ENCODE measurements around the gene MRPS5. TPM values are rescaled to one million over a fixed set of nuclear protein-coding genes. Genes with fewer than 3 reads are reported as not detected.

The MRPS5 gene
- total and polyA plus RNA-seq, 2 donors: 71.5 to 161 TPM

GRCh38 chr2:95059656-95060370 lies 61.8 kb downstream of the MRPS5 start:
- H3K9me3 ChIP-seq (ENCODE audit: control insufficient read depth in 2 of 2, insufficient read depth in 1 of 2, low read length in 1 of 2): peaks cover 0 to 4% of the 10 kb centered on the region in 2 donors
- WGBS: 95% methylated on average over 12 of the region's 12 CpGs
- H3K27me3 ChIP-seq (ENCODE audit: control insufficient read depth in 2 of 2, insufficient read depth in 1 of 2, low read length in 1 of 2): no peaks in the 10 kb centered on the region
- H3K4me3 ChIP-seq (ENCODE audit: low read length in 2 of 2): no peak overlapping the region
- DNase-seq (ENCODE audit: low read depth in 6 of 9, low spot score in 9 of 9): no peak
- peaks cover 57 to 87% of the 10 kb centered on the region in 2 donors for H3K4me1 ChIP-seq (ENCODE audit: control insufficient read depth in 2 of 2, insufficient read depth in 2 of 2, low read length in 2 of 2)
- no peaks in the 10 kb centered on the region for H3K36me3 ChIP-seq (ENCODE audit: control insufficient read depth in 2 of 2, insufficient read depth in 2 of 2, low read length in 1 of 2)
- H3K27ac ChIP-seq (ENCODE audit: low read depth in 1 of 2, low read length in 1 of 2): no peak overlapping the region

- 91% methylated on average over 11 of the region's 11 CpGs for WGBS
- H3K4me3 ChIP-seq (ENCODE audit: low read length in 2 of 2): no peak overlapping the region
- no peak for DNase-seq (ENCODE audit: low read depth in 6 of 9, low spot score in 9 of 9)
These were observed 62.5 kb downstream of the MRPS5 start for GRCh38 chr2:95058989-95059641.

GRCh38 chr2:95058466-95058988 lies 63.1 kb downstream of the MRPS5 start:
- peaks cover 0 to 4% of the 10 kb centered on the region in 2 donors for H3K9me3 ChIP-seq (ENCODE audit: control insufficient read depth in 2 of 2, insufficient read depth in 1 of 2, low read length in 1 of 2)
- H3K27me3 ChIP-seq (ENCODE audit: control insufficient read depth in 2 of 2, insufficient read depth in 1 of 2, low read length in 1 of 2): no peaks in the 10 kb centered on the region
- no peak overlapping the region for H3K4me3 ChIP-seq (ENCODE audit: low read length in 2 of 2)
- WGBS: 95% methylated on average over 9 of the region's 9 CpGs
- peaks cover 0 to 9% of the 10 kb centered on the region in 2 donors for H3K36me3 ChIP-seq (ENCODE audit: control insufficient read depth in 2 of 2, insufficient read depth in 2 of 2, low read length in 1 of 2)
- no peak for DNase-seq (ENCODE audit: low read depth in 6 of 9, low spot score in 9 of 9)
- H3K27ac ChIP-seq (ENCODE audit: low read depth in 1 of 2, low read length in 1 of 2): peak overlapping the region in 1 of 2 donors; percentile 65
- peaks cover 68 to 97% of the 10 kb centered on the region in 2 donors for H3K4me1 ChIP-seq (ENCODE audit: control insufficient read depth in 2 of 2, insufficient read depth in 2 of 2, low read length in 2 of 2)

More at GRCh38 chr2:95058989-95059641, 62.5 kb downstream of the MRPS5 start:
- H3K36me3 ChIP-seq (ENCODE audit: control insufficient read depth in 2 of 2, insufficient read depth in 2 of 2, low read length in 1 of 2): peaks cover 0 to 3% of the 10 kb centered on the region in 2 donors
- H3K4me1 ChIP-seq (ENCODE audit: control insufficient read depth in 2 of 2, insufficient read depth in 2 of 2, low read length in 2 of 2): peaks cover 64 to 94% of the 10 kb centered on the region in 2 donors
- H3K27ac ChIP-seq (ENCODE audit: low read depth in 1 of 2, low read length in 1 of 2): no peak overlapping the region
- no peaks in the 10 kb centered on the region for H3K27me3 ChIP-seq (ENCODE audit: control insufficient read depth in 2 of 2, insufficient read depth in 1 of 2, low read length in 1 of 2)
- H3K9me3 ChIP-seq (ENCODE audit: control insufficient read depth in 2 of 2, insufficient read depth in 1 of 2, low read length in 1 of 2): peaks cover 0 to 4% of the 10 kb centered on the region in 2 donors

DNA sequence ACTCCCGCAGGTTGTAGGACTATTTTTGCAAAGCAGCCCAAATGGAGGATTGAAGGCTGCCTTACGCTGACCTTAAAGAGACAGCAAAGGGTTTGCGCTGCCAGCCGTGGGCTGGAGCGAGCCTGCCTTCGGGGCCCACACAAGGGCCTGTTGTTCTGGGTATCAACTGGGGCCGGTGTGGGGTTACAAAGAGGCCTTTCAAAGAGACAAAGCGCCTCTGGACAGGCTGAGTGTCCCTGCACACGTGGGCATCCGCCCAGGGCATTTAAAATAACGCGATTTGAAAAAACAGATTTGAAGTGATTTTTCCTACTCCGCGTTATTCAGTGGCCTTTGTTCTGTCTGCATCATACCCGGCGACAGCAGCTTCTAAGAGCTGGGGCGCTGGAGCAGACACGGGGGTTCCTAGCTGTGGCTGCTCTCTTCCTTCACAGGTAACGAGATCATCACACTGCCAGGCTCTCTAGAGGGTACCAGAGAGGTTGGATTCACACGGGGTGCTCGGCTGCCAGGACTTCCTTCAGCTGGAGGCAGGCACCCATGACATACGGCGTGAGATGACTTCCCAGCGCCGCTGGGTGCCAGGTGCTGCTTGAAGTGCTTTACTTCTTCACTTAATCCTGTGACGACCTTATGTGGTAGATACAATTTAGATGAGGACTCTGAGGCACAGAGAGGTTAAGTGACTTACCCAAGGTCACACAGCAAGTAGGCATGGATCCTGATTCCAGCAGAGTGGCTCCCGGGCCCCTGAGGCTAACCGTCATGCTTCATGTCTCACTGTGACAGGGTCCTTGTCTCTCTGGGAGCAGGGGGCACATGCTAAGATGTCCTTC lies 63.9 kb downstream of the MRPS5 start:
- WGBS: 75% methylated on average over 28 of the region's 28 CpGs
- H3K4me1 ChIP-seq (ENCODE audit: control insufficient read depth in 2 of 2, insufficient read depth in 2 of 2, low read length in 2 of 2): peaks cover 73 to 97% of the 10 kb centered on the region in 2 donors
- H3K4me3 ChIP-seq (ENCODE audit: low read length in 2 of 2): no peak overlapping the region
- peak in 1 of 9 donors; percentile 60 for DNase-seq (ENCODE audit: low read depth in 6 of 9, low spot score in 9 of 9)
- H3K9me3 ChIP-seq (ENCODE audit: control insufficient read depth in 2 of 2, insufficient read depth in 1 of 2, low read length in 1 of 2): peaks cover 0 to 4% of the 10 kb centered on the region in 2 donors
- H3K27ac ChIP-seq (ENCODE audit: low read depth in 1 of 2, low read length in 1 of 2): peak overlapping the region in 1 of 2 donors; percentile 65
- no peaks in the 10 kb centered on the region for H3K27me3 ChIP-seq (ENCODE audit: control insufficient read depth in 2 of 2, insufficient read depth in 1 of 2, low read length in 1 of 2)
- H3K36me3 ChIP-seq (ENCODE audit: control insufficient read depth in 2 of 2, insufficient read depth in 2 of 2, low read length in 1 of 2): peaks cover 0 to 13% of the 10 kb centered on the region in 2 donors

GRCh38 chr2:95056461-95057459 lies 64.8 kb downstream of the MRPS5 start:
- no peak for DNase-seq (ENCODE audit: low read depth in 6 of 9, low spot score in 9 of 9)
- WGBS: 96% methylated on average over 15 of the region's 15 CpGs
- H3K4me3 ChIP-seq (ENCODE audit: low read length in 2 of 2): no peak overlapping the region
- H3K9me3 ChIP-seq (ENCODE audit: control insufficient read depth in 2 of 2, insufficient read depth in 1 of 2, low read length in 1 of 2): peaks cover 0 to 4% of the 10 kb centered on the region in 2 donors
- peak overlapping the region in 1 of 2 donors; percentile 58 for H3K27ac ChIP-seq (ENCODE audit: low read depth in 1 of 2, low read length in 1 of 2)
- peaks cover 74 to 97% of the 10 kb centered on the region in 2 donors for H3K4me1 ChIP-seq (ENCODE audit: control insufficient read depth in 2 of 2, insufficient read depth in 2 of 2, low read length in 2 of 2)
- H3K27me3 ChIP-seq (ENCODE audit: control insufficient read depth in 2 of 2, insufficient read depth in 1 of 2, low read length in 1 of 2): no peaks in the 10 kb centered on the region
- H3K36me3 ChIP-seq (ENCODE audit: control insufficient read depth in 2 of 2, insufficient read depth in 2 of 2, low read length in 1 of 2): peaks cover 8 to 23% of the 10 kb centered on the region in 2 donors

DNA sequence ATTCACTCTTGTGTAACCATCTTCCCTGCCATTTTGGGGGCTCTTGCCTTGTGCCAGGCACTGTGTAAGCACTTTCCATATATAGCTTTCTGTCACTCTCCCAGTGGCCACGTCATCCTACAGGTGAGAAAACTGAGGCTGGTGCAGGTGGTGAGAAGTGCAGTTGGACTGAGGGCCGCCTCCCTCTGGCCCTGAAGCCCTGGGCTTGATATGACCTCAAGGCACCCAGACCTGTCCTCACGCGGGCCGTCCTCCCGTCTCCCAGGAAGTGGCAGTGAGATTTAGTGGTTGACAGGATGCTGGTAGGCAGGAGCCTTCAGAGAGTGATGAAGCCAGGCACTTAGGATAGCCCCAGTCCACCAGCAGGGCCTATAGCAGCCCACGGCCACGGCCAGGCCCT lies 65.6 kb downstream of the MRPS5 start:
- H3K4me1 ChIP-seq (ENCODE audit: control insufficient read depth in 2 of 2, insufficient read depth in 2 of 2, low read length in 2 of 2): peaks cover 73 to 97% of the 10 kb centered on the region in 2 donors
- H3K9me3 ChIP-seq (ENCODE audit: control insufficient read depth in 2 of 2, insufficient read depth in 1 of 2, low read length in 1 of 2): peaks cover 0 to 4% of the 10 kb centered on the region in 2 donors
- no peak for DNase-seq (ENCODE audit: low read depth in 6 of 9, low spot score in 9 of 9)
- peak overlapping the region in 1 of 2 donors; percentile 58 for H3K27ac ChIP-seq (ENCODE audit: low read depth in 1 of 2, low read length in 1 of 2)
- H3K4me3 ChIP-seq (ENCODE audit: low read length in 2 of 2): no peak overlapping the region
- H3K27me3 ChIP-seq (ENCODE audit: control insufficient read depth in 2 of 2, insufficient read depth in 1 of 2, low read length in 1 of 2): no peaks in the 10 kb centered on the region
- H3K36me3 ChIP-seq (ENCODE audit: control insufficient read depth in 2 of 2, insufficient read depth in 2 of 2, low read length in 1 of 2): peaks cover 9 to 29% of the 10 kb centered on the region in 2 donors
- WGBS: 76% methylated on average over 8 of the region's 8 CpGs

DNA sequence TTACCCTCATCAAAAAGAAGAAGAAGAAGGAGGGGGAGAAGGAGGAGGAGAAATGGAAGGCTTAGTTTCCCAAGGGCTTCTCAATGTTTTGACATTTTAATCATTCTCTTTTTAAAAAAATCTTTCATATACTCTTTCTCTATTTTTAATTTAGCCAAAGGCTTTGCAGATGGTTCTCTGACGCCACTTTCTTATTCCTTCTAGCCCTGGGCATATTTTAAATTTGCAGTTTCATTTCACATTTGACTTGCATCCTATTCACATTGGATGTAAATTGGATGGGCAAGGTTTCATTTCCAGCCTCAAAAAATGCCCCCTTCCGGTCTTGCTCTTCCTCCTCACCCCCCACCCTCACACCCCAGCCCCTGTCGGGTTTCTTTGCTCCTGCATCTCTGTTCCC lies 66.3 kb downstream of the MRPS5 start:
- H3K27me3 ChIP-seq (ENCODE audit: control insufficient read depth in 2 of 2, insufficient read depth in 1 of 2, low read length in 1 of 2): no peaks in the 10 kb centered on the region
- DNase-seq (ENCODE audit: low read depth in 6 of 9, low spot score in 9 of 9): no peak
- peak overlapping the region in 1 of 2 donors; percentile 58 for H3K27ac ChIP-seq (ENCODE audit: low read depth in 1 of 2, low read length in 1 of 2)
- H3K36me3 ChIP-seq (ENCODE audit: control insufficient read depth in 2 of 2, insufficient read depth in 2 of 2, low read length in 1 of 2): peaks cover 17 to 37% of the 10 kb centered on the region in 2 donors
- no peak overlapping the region for H3K4me3 ChIP-seq (ENCODE audit: low read length in 2 of 2)
- peaks cover 80 to 97% of the 10 kb centered on the region in 2 donors for H3K4me1 ChIP-seq (ENCODE audit: control insufficient read depth in 2 of 2, insufficient read depth in 2 of 2, low read length in 2 of 2)
- peaks cover 0 to 4% of the 10 kb centered on the region in 2 donors for H3K9me3 ChIP-seq (ENCODE audit: control insufficient read depth in 2 of 2, insufficient read depth in 1 of 2, low read length in 1 of 2)
- 75% methylated on average over 3 of the region's 3 CpGs for WGBS

DNA sequence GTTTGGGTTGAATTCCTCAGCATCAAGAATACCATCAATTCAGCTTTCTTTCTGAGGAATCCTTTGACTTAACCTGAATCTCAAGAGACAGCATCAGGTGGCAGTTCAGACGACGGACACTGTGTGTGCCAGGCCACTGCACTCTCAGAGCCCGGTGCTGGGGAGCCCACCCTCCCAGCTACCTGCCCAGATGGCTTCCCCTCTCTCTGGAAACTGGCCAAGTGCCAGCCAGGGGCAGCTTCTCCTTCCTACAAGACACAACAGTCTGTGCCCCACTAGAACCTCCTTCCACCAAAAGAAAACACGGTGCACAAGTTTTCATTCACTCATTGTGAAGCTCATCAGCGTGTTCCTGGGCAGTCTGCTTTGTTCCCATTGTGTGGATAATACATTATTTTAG lies 67.6 kb downstream of the MRPS5 start:
- Histone ChIP-seq H3K4me3 (ENCODE audit: low read length in 2 of 2) (no peak overlapping the region), H3K9me3 (ENCODE audit: control insufficient read depth in 2 of 2, insufficient read depth in 1 of 2, low read length in 1 of 2) (peaks cover 0 to 4% of the 10 kb centered on the region in 2 donors), H3K27ac (ENCODE audit: low read depth in 1 of 2, low read length in 1 of 2) (peak overlapping the region; percentile 67 to 91), H3K4me1 (ENCODE audit: control insufficient read depth in 2 of 2, insufficient read depth in 2 of 2, low read length in 2 of 2) (peaks cover 81 to 97% of the 10 kb centered on the region in 2 donors), H3K36me3 (ENCODE audit: control insufficient read depth in 2 of 2, insufficient read depth in 2 of 2, low read length in 1 of 2) (peaks cover 27 to 49% of the 10 kb centered on the region in 2 donors), H3K27me3 (ENCODE audit: control insufficient read depth in 2 of 2, insufficient read depth in 1 of 2, low read length in 1 of 2) (no peaks in the 10 kb centered on the region)
- WGBS: 22% methylated on average over 5 of the region's 5 CpGs
- no peak for DNase-seq (ENCODE audit: low read depth in 6 of 9, low spot score in 9 of 9)

All from thymus (tissue), 11 donors.